Neural crest cell (in vitro differentiated cells): ENCODE results near the gene C3orf70. TPM values are rescaled to one million over a fixed set of nuclear protein-coding genes. Genes with fewer than 3 reads are reported as not detected.

Source experiments
- DNase-seq: peaks from one replicate; pipeline ENCODE4 v3.0.0; 2021; ENCODE audit warnings: low read depth, mixed read lengths, low spot score
- H3K27ac Mint-ChIP-seq: one replicate; pipeline ENCODE4 v1.8.0; 2021; ENCODE audit warnings: mild to moderate bottlenecking, mixed read lengths; ENCODE audit not compliant: unreplicated experiment
- H3K27me3 Mint-ChIP-seq: 2 replicates; pipeline ENCODE4 v1.8.0; 2021; ENCODE audit warnings: low read depth, mild to moderate bottlenecking, mixed read lengths
- H3K36me3 Mint-ChIP-seq: 2 replicates; pipeline ENCODE4 v1.8.0; 2021; ENCODE audit warnings: low read depth, mild to moderate bottlenecking, mixed read lengths
- H3K4me1 Mint-ChIP-seq: 2 replicates; pipeline ENCODE4 v1.8.0; 2021; ENCODE audit warnings: mixed read lengths
- H3K4me3 Mint-ChIP-seq: one replicate; pipeline ENCODE4 v1.8.0; 2021; ENCODE audit warnings: mild to moderate bottlenecking, mixed read lengths
- H3K9me3 Mint-ChIP-seq: 2 replicates; pipeline ENCODE4 v1.8.0; 2021; ENCODE audit warnings: mixed read lengths
- long read RNA-seq: library from polyadenylated mRNA; unstranded; transcript quantifications from one replicate; pipeline ENCODE4 v2.0.0, GENCODE V29; 2020
- total RNA-seq: library from RNA; stranded (reverse); gene quantifications from 2 replicates; pipeline ENCODE4 v1.2.1, GENCODE V29; 2021
- TF ChIP-seq, protein P1 (sequence below): fragments of 200-600 bp; sonication (generic); conservative IDR thresholded peaks from 2 replicates; pipeline ENCODE4 v1.5.0; 2021; ENCODE audit warnings: antibody characterized with exemption, mild to moderate bottlenecking

Gene C3orf70, protein sequence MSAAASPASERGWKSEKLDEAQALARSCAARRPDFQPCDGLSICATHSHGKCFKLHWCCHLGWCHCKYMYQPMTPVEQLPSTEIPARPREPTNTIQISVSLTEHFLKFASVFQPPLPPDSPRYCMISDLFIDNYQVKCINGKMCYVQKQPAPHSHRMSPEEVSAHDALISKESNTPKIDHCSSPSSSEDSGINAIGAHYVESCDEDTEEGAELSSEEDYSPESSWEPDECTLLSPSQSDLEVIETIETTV
- 15.9 and 16.1 TPM in 2 replicates for total RNA-seq
- long read RNA-seq, full-length matches to known transcripts: 2 of 5 reads
- long read RNA-seq, partial matches to known transcripts: 0 of 5 reads
- long read RNA-seq, other reads (novel, unspliced or antisense): 3 of 5 reads

- peak within 1 kb of the TSS; percentile 92 for H3K4me3 Mint-ChIP-seq
- peak; percentile 59 for DNase-seq
- H3K27ac Mint-ChIP-seq: peak within 1 kb of the TSS; percentile 95
- H3K4me1 Mint-ChIP-seq: peaks cover 20% of the 10 kb centered on the region
- H3K9me3 Mint-ChIP-seq: no peaks in the 10 kb centered on the region
- no peaks in the 10 kb centered on the region for H3K36me3 Mint-ChIP-seq
- TF ChIP-seq, protein P1, sequence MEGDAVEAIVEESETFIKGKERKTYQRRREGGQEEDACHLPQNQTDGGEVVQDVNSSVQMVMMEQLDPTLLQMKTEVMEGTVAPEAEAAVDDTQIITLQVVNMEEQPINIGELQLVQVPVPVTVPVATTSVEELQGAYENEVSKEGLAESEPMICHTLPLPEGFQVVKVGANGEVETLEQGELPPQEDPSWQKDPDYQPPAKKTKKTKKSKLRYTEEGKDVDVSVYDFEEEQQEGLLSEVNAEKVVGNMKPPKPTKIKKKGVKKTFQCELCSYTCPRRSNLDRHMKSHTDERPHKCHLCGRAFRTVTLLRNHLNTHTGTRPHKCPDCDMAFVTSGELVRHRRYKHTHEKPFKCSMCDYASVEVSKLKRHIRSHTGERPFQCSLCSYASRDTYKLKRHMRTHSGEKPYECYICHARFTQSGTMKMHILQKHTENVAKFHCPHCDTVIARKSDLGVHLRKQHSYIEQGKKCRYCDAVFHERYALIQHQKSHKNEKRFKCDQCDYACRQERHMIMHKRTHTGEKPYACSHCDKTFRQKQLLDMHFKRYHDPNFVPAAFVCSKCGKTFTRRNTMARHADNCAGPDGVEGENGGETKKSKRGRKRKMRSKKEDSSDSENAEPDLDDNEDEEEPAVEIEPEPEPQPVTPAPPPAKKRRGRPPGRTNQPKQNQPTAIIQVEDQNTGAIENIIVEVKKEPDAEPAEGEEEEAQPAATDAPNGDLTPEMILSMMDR: no peak
- H3K27me3 Mint-ChIP-seq: peaks cover 5% of the 10 kb centered on the region
These were observed at the start of gene C3orf70 for GRCh38 chr3:185152410-185153170. C3orf70 (minus strand) TSS chr3:185153060; CDS start chr3:185152823, 237 bp downstream.

DNA sequence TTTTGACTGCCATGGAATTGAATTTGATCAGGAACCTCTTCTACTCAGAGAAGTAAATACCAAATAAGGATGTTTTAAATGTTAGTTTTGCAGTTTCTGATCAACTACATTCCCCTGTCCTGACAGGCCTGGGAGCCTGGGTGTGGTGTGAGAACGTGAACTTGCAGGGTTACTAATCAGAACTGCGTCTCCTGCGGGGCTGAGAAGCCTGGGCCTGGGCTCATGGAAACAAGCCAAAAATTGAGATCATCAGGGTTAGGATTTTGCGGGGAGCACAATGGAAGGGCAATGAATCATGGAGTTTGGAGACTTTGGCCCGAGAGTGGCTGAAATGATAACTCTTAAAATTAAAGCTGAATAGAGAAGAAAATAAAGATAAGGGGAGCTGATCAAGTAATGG, 47.8 kb upstream of the C3orf70 start:
- H3K27me3 Mint-ChIP-seq: no peaks in the 10 kb centered on the region
- no peak for DNase-seq
- H3K27ac Mint-ChIP-seq: no peak overlapping the region
- H3K36me3 Mint-ChIP-seq: no peaks in the 10 kb centered on the region
- H3K4me1 Mint-ChIP-seq: no peaks in the 10 kb centered on the region
- H3K4me3 Mint-ChIP-seq: no peak overlapping the region
- no peaks in the 10 kb centered on the region for H3K9me3 Mint-ChIP-seq
- TF ChIP-seq, protein P1: no peak

- TF ChIP-seq, protein P1: no peak
- no peak overlapping the region for H3K4me3 Mint-ChIP-seq
- H3K27me3 Mint-ChIP-seq: no peaks in the 10 kb centered on the region
- peaks cover 4% of the 10 kb centered on the region for H3K36me3 Mint-ChIP-seq
- H3K27ac Mint-ChIP-seq: no peak overlapping the region
- DNase-seq: no peak
- H3K4me1 Mint-ChIP-seq: no peaks in the 10 kb centered on the region
- H3K9me3 Mint-ChIP-seq: peaks cover 6% of the 10 kb centered on the region
These were observed 46.8 kb upstream of the C3orf70 start for GRCh38 chr3:185199671-185200070.

- no peak for DNase-seq
- Mint-ChIP-seq H3K4me1 (no peaks in the 10 kb centered on the region), H3K27me3 (no peaks in the 10 kb centered on the region), H3K4me3 (no peak overlapping the region), H3K27ac (no peak overlapping the region), H3K36me3 (peaks cover 4% of the 10 kb centered on the region), H3K9me3 (peaks cover 6% of the 10 kb centered on the region)
- TF ChIP-seq, protein P1: no peak
These were observed 46.3 kb upstream of the C3orf70 start for GRCh38 chr3:185199206-185199605.

GRCh38 chr3:185197068-185197467, 44.2 kb upstream of the C3orf70 start:
- Mint-ChIP-seq H3K9me3 (peaks cover 6% of the 10 kb centered on the region), H3K4me3 (no peak overlapping the region), H3K4me1 (no peaks in the 10 kb centered on the region), H3K27ac (no peak overlapping the region), H3K27me3 (no peaks in the 10 kb centered on the region), H3K36me3 (peaks cover 8% of the 10 kb centered on the region)
- TF ChIP-seq, protein P1: no peak
- DNase-seq: no peak
